Calu3 (cell line): Measurements from ENCODE around the gene FGF16. TPM values are rescaled to one million over a fixed set of nuclear protein-coding genes. Genes with fewer than 3 reads are reported as not detected.

Experiments used
- BruUV-seq: library from RNA; stranded (reverse); fragments of 400-500 nt; replicated peaks from 2 replicates; lab custom pipeline; 2021; lab: Mats Ljungman, UMichigan
- CTCF ChIA-PET: fragments of 300-600 bp; sonication (Branson Sonifier 250); formaldehyde crosslinking; loops from one replicate; lab custom pipeline; 2022; ENCODE audit warnings: antibody characterized with exemption; lab: Charles Lee
- DNase-seq: peaks from one replicate; pipeline ENCODE4 v3.0.0; 2022
- H3K27ac Mint-ChIP-seq: one replicate; pipeline ENCODE4 v1.8.0; 2022; ENCODE audit warnings: mixed read lengths; ENCODE audit not compliant: unreplicated experiment
- H3K27me3 Mint-ChIP-seq: one replicate; pipeline ENCODE4 v1.8.0; 2022; ENCODE audit warnings: mixed read lengths; ENCODE audit not compliant: unreplicated experiment
- H3K36me3 Mint-ChIP-seq: one replicate; pipeline ENCODE4 v1.8.0; 2022; ENCODE audit warnings: mild to moderate bottlenecking, moderate library complexity, mixed read lengths; ENCODE audit not compliant: insufficient read depth, unreplicated experiment
- H3K4me1 Mint-ChIP-seq: one replicate; pipeline ENCODE4 v1.8.0; 2022; ENCODE audit warnings: mild to moderate bottlenecking, low read depth, mixed read lengths; ENCODE audit not compliant: unreplicated experiment
- H3K4me3 Mint-ChIP-seq: one replicate; pipeline ENCODE4 v1.8.0; 2022; ENCODE audit warnings: mild to moderate bottlenecking, low read depth, moderate library complexity, mixed read lengths; ENCODE audit not compliant: unreplicated experiment
- H3K9me3 Mint-ChIP-seq: one replicate; pipeline ENCODE4 v1.8.0; 2022; ENCODE audit warnings: low read depth, mixed read lengths; ENCODE audit not compliant: unreplicated experiment
- intact Hi-C: fragments of 100-400 bp; cut with micrococcal nuclease; formaldehyde crosslinking; loops from one replicate; pipeline ENCODE4 v1.10.0; 2022; ENCODE audit not compliant: unreplicated experiment
- total RNA-seq: library from RNA; stranded (reverse); gene quantifications from 2 replicates; pipeline ENCODE4 v1.2.3, GENCODE V29; 2022
- TF ChIP-seq, protein P1 (sequence below): fragments of 200-600 bp; IDR thresholded peaks from one replicate; pipeline ENCODE4 v1.8.0; 2022; ENCODE audit warnings: antibody characterized with exemption; ENCODE audit not compliant: unreplicated experiment

Gene FGF16
- total RNA-seq, 1 experiment from 2014 or later: not detected

- H3K27me3 Mint-ChIP-seq: no peaks in the 10 kb centered on the region
- H3K27ac Mint-ChIP-seq: no peak overlapping the region
- no peak overlapping the region for H3K4me3 Mint-ChIP-seq
- no TSS peak for BruUV-seq
- DNase-seq: no peak
- H3K9me3 Mint-ChIP-seq: no peaks in the 10 kb centered on the region
- TF ChIP-seq, protein P1, sequence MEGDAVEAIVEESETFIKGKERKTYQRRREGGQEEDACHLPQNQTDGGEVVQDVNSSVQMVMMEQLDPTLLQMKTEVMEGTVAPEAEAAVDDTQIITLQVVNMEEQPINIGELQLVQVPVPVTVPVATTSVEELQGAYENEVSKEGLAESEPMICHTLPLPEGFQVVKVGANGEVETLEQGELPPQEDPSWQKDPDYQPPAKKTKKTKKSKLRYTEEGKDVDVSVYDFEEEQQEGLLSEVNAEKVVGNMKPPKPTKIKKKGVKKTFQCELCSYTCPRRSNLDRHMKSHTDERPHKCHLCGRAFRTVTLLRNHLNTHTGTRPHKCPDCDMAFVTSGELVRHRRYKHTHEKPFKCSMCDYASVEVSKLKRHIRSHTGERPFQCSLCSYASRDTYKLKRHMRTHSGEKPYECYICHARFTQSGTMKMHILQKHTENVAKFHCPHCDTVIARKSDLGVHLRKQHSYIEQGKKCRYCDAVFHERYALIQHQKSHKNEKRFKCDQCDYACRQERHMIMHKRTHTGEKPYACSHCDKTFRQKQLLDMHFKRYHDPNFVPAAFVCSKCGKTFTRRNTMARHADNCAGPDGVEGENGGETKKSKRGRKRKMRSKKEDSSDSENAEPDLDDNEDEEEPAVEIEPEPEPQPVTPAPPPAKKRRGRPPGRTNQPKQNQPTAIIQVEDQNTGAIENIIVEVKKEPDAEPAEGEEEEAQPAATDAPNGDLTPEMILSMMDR: no peak
- peaks cover 9% of the 10 kb centered on the region for H3K36me3 Mint-ChIP-seq
- intact Hi-C loops: no loop called here
- CTCF ChIA-PET: no interaction called here
- peaks cover 23% of the 10 kb centered on the region for H3K4me1 Mint-ChIP-seq
Observed at GRCh38 chrX:77440330-77440729, 6.9 kb upstream of the FGF16 start.

GRCh38 chrX:77441033-77441432, 6.2 kb upstream of the FGF16 start:
- CTCF ChIA-PET: no interaction called here
- DNase-seq: no peak
- intact Hi-C loops: no loop called here
- Mint-ChIP-seq H3K36me3 (peaks cover 9% of the 10 kb centered on the region), H3K9me3 (no peaks in the 10 kb centered on the region), H3K4me3 (no peak overlapping the region), H3K4me1 (peaks cover 23% of the 10 kb centered on the region), H3K27ac (no peak overlapping the region), H3K27me3 (no peaks in the 10 kb centered on the region)
- TF ChIP-seq, protein P1: no peak
- no TSS peak for BruUV-seq

DNA sequence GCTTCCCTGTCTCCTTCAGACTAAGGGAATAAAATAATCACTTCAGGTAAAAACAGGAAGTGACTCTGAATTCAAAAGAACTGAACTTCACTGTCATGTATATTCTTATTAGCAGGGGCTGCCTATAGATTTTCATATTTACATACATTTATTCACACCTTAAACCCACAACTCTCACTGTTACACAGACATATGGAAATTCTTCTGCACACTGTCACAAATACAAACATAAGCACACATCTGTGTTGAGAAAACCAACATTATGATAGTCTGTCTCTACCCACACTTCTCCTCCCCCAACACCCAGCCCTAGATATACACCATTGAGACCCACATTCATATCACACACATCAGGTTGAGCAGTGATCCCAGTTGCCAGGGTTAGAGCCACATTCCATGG, 5.7 kb upstream of the FGF16 start:
- intact Hi-C loops: no loop called here
- no peak for DNase-seq
- no TSS peak for BruUV-seq
- H3K27ac Mint-ChIP-seq: peak overlapping the region; percentile 31
- H3K4me1 Mint-ChIP-seq: peaks cover 23% of the 10 kb centered on the region
- H3K36me3 Mint-ChIP-seq: peaks cover 9% of the 10 kb centered on the region
- no peaks in the 10 kb centered on the region for H3K9me3 Mint-ChIP-seq
- no peaks in the 10 kb centered on the region for H3K27me3 Mint-ChIP-seq
- no peak overlapping the region for H3K4me3 Mint-ChIP-seq
- CTCF ChIA-PET: no interaction called here
- TF ChIP-seq, protein P1: no peak

GRCh38 chrX:77442728-77443127, 4.5 kb upstream of the FGF16 start:
- Mint-ChIP-seq H3K4me1 (peaks cover 23% of the 10 kb centered on the region), H3K27ac (peak overlapping the region; percentile 95), H3K4me3 (peak overlapping the region; percentile 24), H3K9me3 (no peaks in the 10 kb centered on the region), H3K27me3 (no peaks in the 10 kb centered on the region), H3K36me3 (peaks cover 9% of the 10 kb centered on the region)
- TF ChIP-seq, protein P1: no peak
- no TSS peak for BruUV-seq
- intact Hi-C loops: no loop called here
- CTCF ChIA-PET: interaction anchor here (0.7 kb wide), 1 partner anchor 627 kb away, joined by 5 read pairs; no protein-coding TSS in a partner anchor
- DNase-seq: peak; percentile 63
